Hematopoietic multipotent progenitor cell (in vitro differentiated cells): ENCODE results near the gene ITGA6. TPM values are rescaled to one million over a fixed set of nuclear protein-coding genes. Genes with fewer than 3 reads are reported as not detected.

Experiments
- DNase-seq, 3 donors: peaks; one replicate each; pipeline ENCODE4 v3.0.0-alpha.2; 2011 to 2015; ENCODE audit warnings: low read depth in 2 of 3, low spot score in 2 of 3
- total RNA-seq: library from RNA; depleted of rRNA; stranded (reverse); fragments of >200 nt; gene quantifications from one replicate; pipeline ENCODE4 v1.2.3, GENCODE V29; 2012

Gene ITGA6
- total RNA-seq, 1 donor, result 25.3 TPM

DNA sequence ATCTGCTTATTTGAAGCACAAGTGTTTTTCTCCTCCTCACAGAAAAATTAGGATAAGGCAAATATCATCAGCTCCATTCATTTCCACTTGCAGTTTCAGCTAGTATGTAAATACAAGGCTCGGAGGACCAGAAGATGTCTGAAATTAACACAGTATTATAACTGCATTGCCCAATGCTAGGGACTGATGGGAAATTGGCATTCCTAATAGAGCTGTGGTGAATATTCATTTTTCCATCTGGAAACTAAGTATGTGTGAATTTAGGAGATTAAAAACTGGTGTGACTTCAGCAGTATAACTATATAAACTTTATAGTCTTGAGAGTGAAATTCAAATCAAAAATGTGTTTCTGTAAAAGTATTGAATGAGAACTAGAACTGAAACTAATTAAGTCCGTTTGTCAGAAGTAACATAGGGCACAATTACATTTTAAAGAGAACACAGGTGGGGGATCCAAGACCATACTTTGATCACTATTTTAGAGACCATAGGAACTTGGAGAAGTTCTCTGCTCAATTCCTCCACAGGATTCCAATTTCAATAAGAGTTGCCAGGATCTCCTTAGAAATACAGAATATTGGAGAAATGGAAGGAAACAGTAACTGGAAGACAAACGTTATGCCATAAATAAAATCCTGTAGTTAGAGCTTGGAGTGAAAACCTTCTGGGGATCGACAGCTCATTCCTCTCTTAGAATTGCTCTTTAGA is 12.1 kb upstream of the ITGA6 start:
- no peak for DNase-seq

DNA sequence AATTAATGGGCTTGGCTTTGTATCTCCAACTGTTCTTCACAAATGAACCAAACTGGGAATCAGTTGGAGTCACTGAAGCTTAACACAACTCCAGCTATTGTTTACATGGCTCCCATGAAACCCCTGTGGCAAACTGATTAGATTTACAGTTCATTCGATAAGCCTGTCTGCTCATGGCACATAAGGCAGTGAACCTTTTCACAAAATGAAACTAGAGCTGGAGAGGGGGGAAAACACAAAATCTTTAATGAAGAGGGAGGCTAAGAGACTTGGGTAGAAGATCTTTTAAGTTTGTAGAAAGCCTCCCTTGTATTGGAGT is 11.6 kb upstream of the ITGA6 start:
- DNase-seq, result no peak

DNA sequence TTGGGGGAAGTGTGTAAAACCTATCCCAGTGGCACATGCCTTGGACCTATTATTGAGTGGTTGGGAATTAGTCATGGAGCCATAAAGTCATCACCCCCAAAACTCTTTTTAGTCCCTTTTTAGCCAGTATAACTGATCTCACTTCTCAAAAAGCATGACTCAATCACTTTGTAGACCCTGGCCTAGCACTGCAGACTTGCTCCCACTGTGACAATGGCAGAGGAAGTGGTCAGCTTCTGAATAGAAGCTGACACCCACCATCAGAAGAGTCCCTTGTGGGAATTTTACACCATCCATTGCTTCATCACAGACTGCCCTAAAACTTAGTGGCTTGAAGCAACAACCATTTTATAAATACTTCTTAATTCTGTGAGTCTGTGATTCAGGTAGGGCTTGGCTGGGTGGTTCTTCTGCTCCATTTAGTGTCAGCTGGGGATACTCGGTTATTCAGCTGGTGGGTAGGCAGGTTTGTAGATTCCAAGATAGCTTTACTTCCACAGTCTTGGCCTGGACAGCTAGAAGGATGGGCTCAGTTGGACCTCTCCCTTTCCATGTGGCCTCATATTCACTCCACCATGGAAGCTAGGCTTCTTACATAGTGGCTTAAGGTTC is 10.8 kb upstream of the ITGA6 start:
- no peak for DNase-seq

GRCh38 chr2:172420216-172420615 is 7.2 kb upstream of the ITGA6 start:
- DNase-seq, result no peak

- DNase-seq, result no peak
These were observed 4.2 kb upstream of the ITGA6 start for GRCh38 chr2:172423160-172423559.

DNA sequence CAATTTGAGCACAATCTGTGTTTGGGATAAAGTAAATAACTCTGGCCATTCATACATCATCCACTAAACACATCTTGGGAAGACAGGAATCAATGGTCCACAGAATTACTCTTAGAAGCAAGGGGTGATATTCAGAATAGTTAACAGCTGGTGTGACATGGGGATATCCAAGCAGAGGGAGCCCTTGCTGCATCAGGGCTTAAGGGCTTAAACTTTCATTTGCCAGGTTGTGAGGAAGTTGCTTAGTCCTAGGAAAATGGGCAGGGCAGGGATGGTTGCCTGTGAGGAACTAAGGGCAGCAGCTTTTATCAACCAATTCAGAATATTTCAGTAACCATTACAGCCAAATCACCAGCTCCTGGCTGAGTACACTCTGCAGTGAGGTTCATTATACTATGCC is 2.0 kb upstream of the ITGA6 start:
- DNase-seq, result no peak

DNA sequence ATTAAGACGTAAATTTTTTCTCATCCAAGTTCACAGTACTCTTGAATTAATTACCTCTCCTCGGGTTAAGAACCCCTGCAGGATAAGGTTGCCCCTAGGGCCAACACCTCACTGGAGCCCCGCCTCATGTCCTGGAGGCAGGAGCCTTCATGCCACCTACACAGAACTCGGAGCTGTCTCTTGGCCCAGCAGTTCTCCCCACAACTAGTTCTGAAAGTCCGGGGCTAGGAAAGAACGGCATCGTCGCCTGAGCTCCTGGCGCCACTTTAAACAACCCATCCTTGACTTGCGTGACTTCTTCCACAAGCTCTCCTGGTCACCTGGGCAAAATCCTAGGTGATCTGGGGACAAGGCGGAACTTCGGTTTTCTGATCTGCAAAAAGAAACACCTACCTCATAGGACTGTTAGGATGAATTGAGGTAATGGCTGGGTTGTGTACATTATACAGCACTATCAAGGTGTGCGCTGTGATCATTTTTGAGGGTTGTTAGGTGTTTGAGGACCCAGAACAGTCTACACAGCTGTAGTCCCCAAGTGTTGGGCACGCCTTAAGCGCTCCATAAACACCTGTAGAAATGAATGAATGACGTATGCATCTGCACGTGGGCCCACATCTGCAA is 641 bp upstream of the ITGA6 start:
- no peak for DNase-seq

DNA sequence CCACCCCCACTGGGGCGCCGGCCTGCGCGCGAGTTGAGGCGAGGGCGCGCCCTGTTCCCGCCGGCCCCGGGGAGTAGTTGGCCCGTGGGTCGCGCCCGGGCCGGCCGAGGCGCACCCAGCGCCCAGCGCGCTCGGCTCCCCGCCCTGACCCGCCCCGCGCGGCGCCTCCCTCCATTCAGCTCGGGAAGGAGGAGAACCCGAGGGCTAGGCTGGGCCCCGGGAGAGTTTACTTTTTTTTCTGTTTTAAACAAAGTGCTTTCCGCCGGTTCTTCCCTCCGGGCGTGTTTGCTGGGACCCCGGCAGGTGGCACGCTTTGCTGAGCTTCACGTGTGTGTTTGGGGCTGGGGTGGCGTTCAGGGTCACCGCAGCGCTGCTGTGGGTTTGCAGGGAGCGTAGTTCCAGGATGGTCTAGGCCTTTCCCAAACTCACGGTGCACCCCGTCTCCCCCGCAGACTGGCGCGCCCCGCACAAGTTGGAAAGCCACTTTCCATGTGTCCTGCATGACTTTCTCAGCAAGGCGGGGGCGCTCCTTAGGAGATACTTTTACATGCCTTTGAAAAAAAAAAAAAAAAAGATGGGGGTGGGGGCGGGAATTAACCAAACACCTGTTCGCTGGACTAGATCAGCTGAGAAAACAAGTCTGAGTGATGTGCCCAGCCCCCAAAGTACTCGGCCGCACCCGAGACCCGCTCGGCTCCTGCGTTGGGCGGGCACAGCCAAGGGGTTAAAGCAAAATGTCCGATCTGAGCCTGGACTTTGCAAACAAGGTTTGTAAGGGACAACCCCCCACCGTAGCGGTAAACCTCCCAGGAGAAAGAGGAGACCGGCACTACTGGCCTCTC is 825 bp downstream of the ITGA6 start:
- DNase-seq, result peak in 2 of 3 donors; percentile 63 to 69

DNA sequence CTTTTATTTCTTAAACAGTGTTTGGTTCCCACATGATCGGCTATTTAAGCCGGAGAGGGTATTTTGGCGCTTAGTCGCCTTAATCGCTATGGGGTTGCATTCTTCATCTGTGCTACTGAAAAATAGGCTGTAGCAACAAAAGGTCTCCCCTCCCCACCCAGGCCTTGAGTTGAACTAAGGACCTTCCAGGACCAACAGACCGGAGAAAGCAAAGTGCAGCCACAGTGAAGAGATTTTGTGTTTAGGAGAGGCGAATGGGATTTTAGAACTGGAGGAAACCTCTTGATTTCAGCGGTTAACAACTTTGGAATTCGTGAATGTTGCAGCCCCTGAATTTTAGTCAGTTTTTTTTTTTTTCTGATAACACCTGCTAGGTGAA is 1.4 kb downstream of the ITGA6 start:
- peak in 1 of 3 donors; percentile 9 for DNase-seq

DNA sequence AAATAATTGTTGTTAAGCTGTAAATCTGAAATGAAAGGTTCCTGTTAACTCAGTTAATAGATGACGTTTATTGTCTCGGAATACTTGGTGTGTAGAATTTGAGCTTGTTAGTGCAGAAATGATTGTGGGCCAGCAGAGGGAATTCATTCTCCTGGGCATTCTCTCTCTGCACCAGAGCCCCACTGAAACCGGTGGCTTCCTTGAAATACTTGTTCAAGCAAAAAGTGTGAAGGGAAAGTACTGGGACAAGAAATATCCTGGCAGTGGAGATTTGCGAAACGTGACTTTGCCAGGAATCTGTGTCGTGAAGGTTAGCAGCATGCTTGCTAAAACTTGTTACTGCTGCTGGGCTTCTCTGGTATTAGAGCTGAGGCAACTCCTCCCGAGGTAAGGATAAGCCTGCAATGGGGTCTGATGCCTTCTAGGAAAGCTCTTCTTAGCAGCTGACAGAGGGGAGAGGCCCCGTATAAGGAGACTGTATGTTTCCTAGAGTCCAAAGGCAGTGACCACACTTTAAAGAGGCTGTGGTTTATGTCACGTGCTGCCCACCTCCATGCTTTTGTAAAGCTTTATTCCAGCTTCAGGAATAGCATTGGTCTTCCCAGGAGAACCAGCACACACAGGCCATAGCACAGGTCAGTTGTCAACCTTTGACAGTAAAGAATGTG is 2.0 kb downstream of the ITGA6 start:
- DNase-seq, result peak in 1 of 3 donors; percentile 35

- DNase-seq, result no peak
These were observed 2.6 kb downstream of the ITGA6 start for GRCh38 chr2:172430027-172430426.

GRCh38 chr2:172430678-172431077 is 3.3 kb downstream of the ITGA6 start:
- no peak for DNase-seq

DNA sequence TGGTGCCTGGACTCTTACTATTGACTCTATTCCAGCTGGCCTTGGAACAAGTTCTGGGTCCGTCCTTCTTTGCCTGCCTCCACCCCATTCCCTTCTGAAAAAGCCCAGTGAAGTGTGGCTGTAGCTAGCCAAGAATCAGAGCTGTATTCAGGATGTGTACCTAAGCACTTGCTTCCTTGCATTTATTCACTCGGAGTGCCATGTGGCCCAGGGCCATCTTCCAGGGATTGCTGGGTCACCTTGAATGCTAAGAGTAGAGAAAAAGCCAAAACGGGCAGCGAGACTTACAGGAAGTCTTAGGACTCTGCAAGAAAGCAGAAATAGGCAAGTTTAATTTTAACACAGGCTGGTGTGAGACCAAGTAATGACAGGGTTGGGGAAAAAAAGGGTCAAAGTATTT is 4.1 kb downstream of the ITGA6 start:
- no peak for DNase-seq

- DNase-seq, result no peak
These were observed 4.6 kb downstream of the ITGA6 start for GRCh38 chr2:172431993-172432392.

GRCh38 chr2:172433144-172433543 is 5.8 kb downstream of the ITGA6 start:
- no peak for DNase-seq

DNA sequence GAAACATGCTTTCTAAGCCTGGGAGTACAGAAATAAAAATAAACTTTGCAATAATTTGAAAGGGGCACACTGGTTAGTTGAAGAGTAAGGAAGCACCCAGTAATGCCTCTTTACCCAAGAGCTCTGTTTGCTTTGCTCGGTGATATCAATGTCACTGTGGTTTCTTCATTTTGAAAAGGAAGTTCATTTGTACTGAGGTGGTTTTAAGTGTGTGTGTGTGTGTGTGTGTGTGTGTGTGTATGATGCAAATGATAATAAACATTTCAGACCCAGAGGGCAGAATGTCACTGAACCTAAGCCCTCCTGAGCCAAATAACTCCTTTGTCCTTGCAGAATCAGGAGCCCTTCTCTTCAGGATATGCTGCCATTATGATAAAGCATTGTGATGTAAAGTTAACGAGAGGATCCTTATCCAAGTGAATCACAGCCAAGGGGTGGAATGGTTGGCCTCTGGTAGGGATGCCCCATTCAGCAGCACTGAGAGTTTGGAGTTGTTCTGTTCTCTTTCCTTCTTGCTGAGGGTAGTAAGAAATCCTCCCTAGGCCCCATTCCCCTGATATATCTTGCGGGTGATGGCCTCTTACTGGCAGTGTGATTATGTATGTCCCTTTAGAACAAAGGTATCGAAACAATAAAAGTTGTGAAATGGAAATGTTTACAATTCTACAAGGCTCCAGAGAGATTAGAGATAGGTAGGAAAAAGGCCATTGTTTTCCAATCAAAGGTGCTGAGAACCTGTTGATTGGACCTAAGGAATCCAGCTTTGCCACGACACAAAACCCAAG is 7.6 kb downstream of the ITGA6 start:
- DNase-seq, result peak in 2 of 3 donors; percentile 74 to 90

DNA sequence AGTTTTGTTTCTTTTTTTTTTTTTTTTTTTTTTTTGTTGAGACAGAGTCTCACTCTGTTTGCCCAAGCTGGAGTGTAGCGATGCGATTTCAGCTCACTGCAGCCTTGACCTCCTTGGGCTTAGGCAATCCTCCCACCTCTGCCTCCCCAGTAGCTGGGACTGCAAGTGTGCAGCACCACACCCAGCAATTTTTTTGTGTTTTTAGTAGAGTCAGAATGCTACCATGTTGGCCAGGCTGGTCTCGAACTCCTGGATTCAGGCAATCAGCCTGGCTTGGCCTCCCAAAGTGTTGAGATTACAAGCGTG is 8.2 kb downstream of the ITGA6 start:
- no peak for DNase-seq

DNA sequence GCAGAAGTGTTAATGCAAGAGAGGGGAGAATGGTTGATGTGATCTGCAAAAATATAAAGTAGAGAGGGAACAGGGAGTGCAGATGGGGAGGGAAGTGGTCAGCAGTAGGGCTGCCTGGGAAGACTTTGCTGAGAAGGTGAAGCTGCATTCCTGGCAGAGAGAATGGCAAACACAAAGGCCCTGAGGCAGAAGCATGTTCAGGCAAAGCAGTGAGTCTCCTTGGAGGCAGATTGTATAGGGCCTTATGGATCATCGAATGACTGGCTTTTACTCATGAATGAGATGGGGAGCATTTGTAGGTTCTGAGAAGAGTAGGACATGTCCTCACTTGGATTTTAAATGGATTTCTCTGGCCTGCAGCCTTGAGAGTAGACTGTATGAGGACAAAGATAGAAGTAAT is 9.5 kb downstream of the ITGA6 start:
- DNase-seq, result no peak

DNA sequence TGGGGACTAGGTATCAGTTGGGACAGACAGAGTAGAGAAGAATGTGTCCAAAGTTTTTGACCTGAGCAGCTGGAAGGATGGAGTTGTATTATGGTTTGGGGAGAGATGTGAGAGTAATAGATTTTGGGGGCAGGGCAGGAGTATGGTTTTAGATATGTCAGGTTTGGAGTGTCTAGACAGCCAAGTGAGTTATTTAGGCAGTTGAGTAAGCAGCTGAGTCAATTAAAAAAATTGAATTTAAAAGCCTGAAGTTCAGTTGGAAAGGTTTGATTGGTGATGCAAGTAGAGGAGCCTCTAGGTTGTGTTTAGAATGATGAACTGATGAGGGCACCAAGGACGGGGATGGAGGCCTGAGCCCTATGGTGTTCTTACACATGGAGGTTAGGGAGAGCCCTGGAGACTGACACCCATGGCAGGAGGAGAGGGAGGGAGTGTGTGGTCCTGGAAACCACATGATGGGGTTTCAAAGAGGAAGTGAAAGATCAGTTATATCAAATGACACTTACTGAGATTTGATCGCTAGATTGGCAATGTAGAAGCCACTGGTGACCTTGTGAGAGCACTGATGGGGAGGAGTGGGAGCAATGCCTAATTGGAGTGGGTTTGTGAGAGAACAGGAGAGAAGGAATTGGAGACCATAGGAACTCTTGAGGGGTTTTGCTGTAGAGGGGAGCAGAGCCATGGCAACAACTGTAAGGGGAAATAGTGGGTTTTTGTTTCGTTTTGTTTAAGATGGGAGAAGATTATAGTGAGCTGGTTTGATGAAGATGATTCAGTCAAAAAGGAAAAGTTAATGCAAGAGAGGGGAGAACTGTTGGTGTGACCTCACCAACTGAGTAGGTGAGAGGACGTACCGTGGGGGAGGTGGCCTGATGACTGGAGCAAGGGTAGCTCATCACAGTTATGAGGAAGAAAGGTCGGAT is 10.3 kb downstream of the ITGA6 start:
- DNase-seq, result peak in 1 of 3 donors; percentile 58
